Thoracic aorta endothelial cell (primary cell): ENCODE measurements around the gene NELFB. TPM values are rescaled to one million over a fixed set of nuclear protein-coding genes. Genes with fewer than 3 reads are reported as not detected.

Source experiments
- total RNA-seq: library from RNA; depleted of rRNA; stranded (reverse); fragments of >200 nt; gene quantifications from 2 replicates; pipeline ENCODE4 v1.2.3, GENCODE V29; 2012

Gene NELFB
- 52.3 and 62.5 TPM in 2 replicates for total RNA-seq

DNA sequence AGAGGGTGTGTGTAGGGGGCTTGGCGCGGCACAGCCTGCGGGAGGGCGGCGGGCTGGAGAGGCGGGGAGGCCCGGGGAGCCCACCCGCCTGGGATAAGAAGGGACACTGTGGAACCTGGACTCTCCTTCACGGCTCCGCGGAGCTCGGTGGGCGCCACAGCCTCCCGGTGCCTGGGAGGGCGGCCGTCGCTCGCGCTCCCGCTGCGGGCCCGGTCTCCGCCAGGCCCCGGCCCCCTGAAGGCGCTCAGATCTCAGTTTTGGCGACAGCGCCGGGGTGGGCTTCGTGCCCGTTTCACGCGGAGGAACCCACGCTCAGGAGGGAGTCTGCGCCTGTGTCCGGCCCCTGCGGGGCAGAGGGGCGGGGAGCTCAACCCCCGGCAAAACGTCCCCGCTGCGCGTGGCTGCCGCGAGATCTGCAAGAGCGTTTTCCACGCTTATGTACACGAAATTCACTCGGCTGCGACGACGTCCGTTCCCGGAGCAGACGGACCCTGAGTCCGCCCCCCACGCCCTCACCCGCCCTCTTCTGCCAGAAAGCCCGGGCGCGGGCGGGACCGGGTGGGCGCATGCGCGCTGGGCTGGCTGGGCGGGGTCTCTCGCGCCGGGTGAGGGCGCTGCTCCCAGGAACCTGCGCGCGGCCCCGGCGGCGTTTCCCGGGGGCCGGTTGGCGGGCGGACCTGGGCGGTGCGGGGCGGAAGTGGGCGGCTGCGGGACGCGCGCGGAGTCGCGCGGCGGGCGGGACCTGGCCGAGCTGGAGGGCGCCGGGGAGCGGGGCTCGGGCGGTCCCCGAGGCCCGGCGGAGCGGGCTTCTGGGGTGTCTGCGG, at the start of gene NELFB:
Gene NELFB, plus strand, starts transcription at position 704 of the 824 bp plus-strand sequence.

DNA sequence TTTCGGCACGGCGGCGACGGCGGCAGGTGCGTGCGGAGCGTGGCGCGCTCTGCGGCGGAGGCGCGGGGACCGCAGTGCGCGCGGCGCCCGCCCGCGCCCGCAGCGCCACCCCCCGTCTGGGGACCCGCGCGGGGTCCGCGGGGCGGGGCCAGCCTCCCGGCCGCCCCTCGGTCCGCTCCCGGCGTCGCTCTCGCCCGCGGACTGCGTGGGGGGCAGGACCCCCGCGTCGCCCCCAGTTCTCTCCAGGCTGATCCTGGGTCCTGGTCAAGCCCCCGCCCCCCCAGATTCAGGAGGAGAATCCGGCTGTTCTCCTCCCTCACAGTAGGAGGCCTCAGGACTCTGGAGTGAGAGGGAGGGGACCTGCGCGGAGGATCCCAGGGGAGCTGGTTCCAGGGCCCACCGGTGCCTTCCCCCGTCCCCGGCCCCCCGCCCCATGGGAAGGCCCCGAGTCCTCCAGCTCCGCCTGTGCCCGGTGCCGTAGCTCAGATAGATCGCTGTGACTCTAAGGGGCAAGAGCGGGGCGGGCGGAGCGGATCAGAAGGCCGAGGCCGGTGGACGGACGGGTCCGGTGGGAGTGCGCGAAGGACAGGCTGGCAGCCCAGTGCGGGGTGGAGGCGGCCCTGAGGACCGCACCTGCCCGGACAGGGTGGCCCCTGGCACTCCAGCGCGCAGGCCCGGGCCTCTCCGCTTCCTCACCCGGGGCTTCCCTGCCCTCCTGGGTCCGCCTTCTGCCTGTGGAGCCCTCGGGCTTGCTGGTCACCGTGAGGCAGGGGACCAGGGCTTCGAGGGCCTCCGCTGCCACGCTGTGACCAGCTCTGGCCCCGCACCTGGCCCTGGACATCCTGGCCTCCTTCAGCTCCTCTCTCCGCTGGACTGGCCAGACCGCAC, 32.7 kb upstream of the NELFB start, which contains the start of gene RNF208:
Gene RNF208, minus strand, starts transcription at position 51 of the 888 bp plus-strand sequence. CDS start 1,028 bp downstream, outside the sequence.

GRCh38 chr9:137224830-137225694, 30.1 kb upstream of the NELFB start, which contains the start of gene CYSRT1:
TSS of gene CYSRT1 (plus strand) at chr9:137225174. CDS start at chr9:137225622, 448 bp downstream.

DNA sequence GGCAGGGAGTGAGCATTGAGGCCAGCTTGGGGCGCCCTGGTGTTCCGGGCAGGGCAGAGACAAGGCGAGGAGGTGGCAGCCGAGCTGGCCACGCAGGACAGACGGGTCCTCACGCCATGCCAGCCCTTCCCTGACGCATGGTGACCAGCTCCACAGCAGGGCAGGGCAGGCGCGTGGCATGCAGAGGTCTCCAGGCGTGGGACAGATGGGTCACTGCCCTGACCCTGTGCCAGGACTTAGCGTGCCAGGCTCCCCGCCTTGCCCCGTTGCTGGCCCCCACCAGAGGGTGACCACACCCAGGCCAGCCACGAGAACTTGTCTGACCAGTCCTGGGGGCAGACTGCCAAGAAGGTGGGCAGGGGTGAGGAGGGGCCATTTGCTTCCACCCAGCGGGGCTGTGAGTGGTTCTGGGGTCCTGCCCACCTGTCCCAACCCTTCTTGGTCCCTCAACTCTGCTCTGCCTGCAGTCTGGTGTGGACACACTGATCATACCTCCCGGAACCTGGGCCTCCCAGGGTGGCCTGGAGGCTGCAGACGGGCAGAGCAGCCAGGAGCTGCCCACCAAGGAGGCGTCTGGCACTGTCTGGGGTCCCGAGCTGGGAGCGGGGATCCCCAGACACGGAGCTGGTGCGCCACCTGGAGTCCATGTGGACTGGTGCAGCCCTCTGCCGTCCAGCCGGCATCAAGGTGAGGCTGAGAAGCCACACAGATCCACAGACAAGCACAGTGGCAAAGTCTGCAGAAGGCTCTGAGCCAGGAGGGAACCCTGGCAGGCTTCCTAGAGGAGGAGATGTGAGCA, 27.9 kb upstream of the NELFB start, which contains the start of gene RNF224:
Gene RNF224, plus strand, starts transcription at position 449 of the 799 bp plus-strand sequence. CDS start 834 bp downstream, outside the sequence.

DNA sequence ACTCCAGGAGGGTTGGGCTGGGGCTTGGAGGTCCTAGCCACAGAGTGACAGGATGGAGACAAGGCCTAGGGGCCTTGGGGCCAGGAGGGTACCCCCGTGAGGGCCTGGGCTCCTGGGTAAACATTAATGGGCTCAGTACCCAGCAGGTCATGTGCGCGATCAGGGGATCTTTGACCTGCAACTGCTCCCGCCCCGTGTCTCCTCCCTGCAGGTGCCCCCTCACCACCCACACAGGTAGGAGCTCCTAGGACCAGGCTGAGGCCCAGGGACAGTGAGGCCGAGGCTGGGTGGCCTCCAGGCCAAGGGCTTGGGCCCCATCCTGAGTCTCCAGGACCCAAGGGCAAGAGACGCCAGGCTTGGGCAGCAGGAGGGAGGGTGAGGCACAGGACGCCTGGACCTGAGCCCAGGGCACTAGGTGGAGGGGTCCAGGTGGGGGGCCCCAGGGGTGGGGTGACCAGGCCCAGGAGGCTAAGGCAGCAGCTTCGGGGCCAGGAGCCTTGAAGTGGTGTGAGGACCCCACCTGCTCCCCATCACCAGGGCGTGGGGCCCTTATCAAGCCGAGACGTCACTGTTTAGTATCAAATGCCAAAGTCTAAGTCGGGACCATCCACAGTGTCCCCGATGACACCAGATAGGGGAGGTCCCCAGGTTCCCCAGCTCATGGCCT, 24.3 kb upstream of the NELFB start, which contains the start of gene SLC34A3:
Gene SLC34A3, plus strand, starts transcription at position 197 of the 667 bp plus-strand sequence. CDS start 802 bp downstream, outside the sequence.

DNA sequence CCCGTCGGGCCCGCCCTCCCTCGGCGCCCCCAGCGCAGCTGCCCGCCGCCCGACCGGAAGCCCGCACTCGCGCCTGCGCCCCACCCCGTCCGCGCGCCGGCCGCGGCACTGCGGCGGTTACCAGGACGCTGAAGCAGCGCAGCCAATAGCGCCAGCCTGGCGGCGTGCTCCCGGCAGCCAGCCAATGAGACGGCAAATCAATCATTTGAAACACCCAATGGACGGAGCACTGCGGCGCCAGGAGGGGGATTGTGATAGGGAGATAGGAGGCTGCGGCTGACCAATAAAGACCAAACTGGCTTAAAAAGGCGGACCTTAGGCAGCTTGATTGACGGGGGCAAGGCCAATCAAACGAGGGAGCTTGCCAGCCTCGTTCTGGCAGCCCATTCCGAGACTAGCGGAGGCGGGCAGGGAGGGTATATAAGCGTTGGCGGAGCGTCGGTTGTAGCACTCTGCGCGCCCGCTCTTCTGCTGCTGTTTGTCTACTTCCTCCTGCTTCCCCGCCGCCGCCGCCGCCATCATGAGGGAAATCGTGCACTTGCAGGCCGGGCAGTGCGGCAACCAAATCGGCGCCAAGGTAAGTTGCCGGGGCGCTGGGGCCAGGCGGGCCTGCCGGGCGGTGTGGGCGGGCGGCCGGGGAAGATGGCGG, 14.2 kb upstream of the NELFB start, which contains the start of gene TUBB4B:
Gene TUBB4B, plus strand, starts transcription at position 447 of the 649 bp plus-strand sequence. Its CDS starts 74 bp downstream, at position 521.

GRCh38 chr9:137251194-137251461, 4.0 kb upstream of the NELFB start, which contains the start of gene STPG3:
TSS of gene STPG3 (plus strand) at chr9:137251286. CDS start at chr9:137251287, 1 bp downstream.

DNA sequence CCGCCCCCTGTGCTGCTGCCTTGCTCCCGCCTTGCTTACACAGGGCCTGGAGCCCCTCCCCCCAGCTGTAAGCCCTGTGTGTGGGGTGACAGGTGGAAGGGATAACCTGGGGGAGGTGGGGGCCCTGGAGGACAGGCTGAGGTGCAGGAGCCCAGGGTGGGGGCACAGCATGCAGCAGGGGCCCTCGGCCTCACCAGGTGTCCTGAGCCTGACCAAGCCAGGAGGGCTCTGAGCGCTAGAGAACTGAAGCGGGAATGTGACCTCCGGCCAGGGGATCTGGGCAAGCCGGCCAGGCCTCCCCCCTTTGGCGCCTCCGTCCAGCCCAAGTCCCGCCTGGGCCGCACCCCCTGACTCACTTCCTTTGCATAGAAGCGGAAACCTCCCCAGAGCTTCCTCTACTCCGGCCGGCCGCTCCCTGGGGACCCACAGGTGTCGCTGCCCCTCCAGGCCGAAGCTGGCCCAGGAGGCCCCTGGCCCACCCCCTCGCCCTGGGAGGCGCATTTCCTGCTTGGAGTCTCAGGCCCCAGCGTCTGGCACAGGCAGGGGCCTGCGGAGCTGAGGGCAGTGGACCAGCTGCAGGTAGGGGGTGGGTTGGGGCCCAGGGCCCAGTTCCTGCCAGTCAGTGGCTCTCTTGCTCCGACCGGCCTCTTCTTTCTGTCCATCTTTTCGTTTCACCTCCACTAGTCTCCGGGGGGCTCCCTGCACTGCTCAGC, 22.4 kb downstream of the NELFB start, which contains the start of gene TOR4A:
Gene TOR4A, plus strand, starts transcription at position 398 of the 713 bp plus-strand sequence. CDS start 964 bp downstream, outside the sequence.

DNA sequence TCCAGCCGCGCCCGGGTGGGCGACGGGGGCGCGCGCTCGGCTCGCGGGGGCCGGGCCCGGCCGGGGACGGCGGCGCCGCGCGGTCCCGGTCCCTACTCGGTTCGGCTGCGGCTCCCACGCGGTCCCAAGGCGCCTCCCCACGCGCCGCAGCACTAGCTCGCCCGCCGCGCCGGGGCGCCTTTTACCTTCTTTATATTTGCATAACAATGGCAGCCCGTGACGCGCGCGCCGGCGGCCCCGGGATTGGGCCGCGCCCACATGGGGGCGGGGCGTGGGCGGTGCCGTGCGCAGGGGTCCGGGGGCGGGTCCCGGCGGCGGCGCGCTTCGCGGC, 47.0 kb downstream of the NELFB start, which contains the start of gene NRARP:
Gene NRARP, minus strand, starts transcription at position 154 of the 331 bp plus-strand sequence. CDS start 343 bp downstream, outside the sequence.

Other genes starting within 250 kb of the NELFB start
- gene ABCA2, start 227.1 kb upstream of the NELFB start, total RNA-seq, result 11.0 and 12.3 TPM in 2 replicates
- not detected in 2 replicates for gene FUT7, start 223.2 kb upstream of the NELFB start, total RNA-seq
- 39.0 and 47.4 TPM in 2 replicates for gene NPDC1, start 209.2 kb upstream of the NELFB start, total RNA-seq
- not detected in 2 replicates for gene ENTPD2, start 201.3 kb upstream of the NELFB start, total RNA-seq
- gene SAPCD2, start 184.8 kb upstream of the NELFB start, total RNA-seq, result 19.7 and 36.7 TPM in 2 replicates
- gene UAP1L1, start 177.8 kb upstream of the NELFB start, total RNA-seq, result 16.2 and 20.7 TPM in 2 replicates
- 45.7 and 53.3 TPM in 2 replicates for gene MAN1B1, start 168.3 kb upstream of the NELFB start, total RNA-seq
- 55.6 and 69.3 TPM in 2 replicates for gene DPP7, start 140.6 kb upstream of the NELFB start, total RNA-seq
- under 0.01 and 0.14 TPM in 2 replicates for gene GRIN1, start 116.2 kb upstream of the NELFB start, total RNA-seq
- gene LRRC26, start 85.3 kb upstream of the NELFB start, total RNA-seq, result not detected in 2 replicates
- gene TMEM210, start 83.3 kb upstream of the NELFB start, total RNA-seq, result not detected in 2 replicates
- 28.2 and 31.2 TPM in 2 replicates for gene ANAPC2, start 66.8 kb upstream of the NELFB start, total RNA-seq
- gene SSNA1, start 66.7 kb upstream of the NELFB start, total RNA-seq, result 84.6 and 91.9 TPM in 2 replicates
- 6.3 and 8.7 TPM in 2 replicates for gene TPRN, start 54.6 kb upstream of the NELFB start, total RNA-seq
- 25.2 and 27.3 TPM in 2 replicates for gene TMEM203, start 49.7 kb upstream of the NELFB start, total RNA-seq
- 8.2 and 11.1 TPM in 2 replicates for gene NDOR1, start 49.6 kb upstream of the NELFB start, total RNA-seq
- gene RNF208, start 33.1 kb upstream of the NELFB start, total RNA-seq, result 0.13 and 0.43 TPM in 2 replicates
- gene CYSRT1, start 30.2 kb upstream of the NELFB start, total RNA-seq, result 0.27 and 0.29 TPM in 2 replicates
- gene RNF224, start 27.8 kb upstream of the NELFB start, total RNA-seq, result 0.07 TPM in 1 of 2 replicates, not detected in the other
- gene SLC34A3, start 24.4 kb upstream of the NELFB start, total RNA-seq, result not detected in 2 replicates
- gene TUBB4B, start 14.0 kb upstream of the NELFB start, total RNA-seq, result 240 and 376 TPM in 2 replicates
- not detected in 2 replicates for gene STPG3, start 4.0 kb upstream of the NELFB start, total RNA-seq
- gene TOR4A, start 22.4 kb downstream of the NELFB start, total RNA-seq, result 48.3 and 50.1 TPM in 2 replicates
- gene NRARP, start 46.9 kb downstream of the NELFB start, total RNA-seq, result 12.1 and 16.5 TPM in 2 replicates
- 9.0 and 9.3 TPM in 2 replicates for gene EXD3, start 167.8 kb downstream of the NELFB start, total RNA-seq
- 0.27 and 0.29 TPM in 2 replicates for gene NOXA1, start 168.1 kb downstream of the NELFB start, total RNA-seq
- not detected in 2 replicates for gene ENTPD8, start 186.0 kb downstream of the NELFB start, total RNA-seq
- 38.8 and 44.0 TPM in 2 replicates for gene NSMF, start 204.0 kb downstream of the NELFB start, total RNA-seq